ENCODE data around the gene GALNT15.

GRCh38 chr3:16130066-16130465, 44.4 kb upstream of the GALNT15 start:
- TF ChIP-seq CTCF (optimal IDR thresholded peaks at IDR 0.05 in 1 of 3, IDR thresholded peaks at IDR 0.05 in 1 of 3, conservative IDR thresholded peaks at IDR 0.05 in 1 of 3; ENCODE audit: extremely low read depth in 1 of 3, insufficient read depth in 2 of 3, low read length in 3 of 3) (no peak), EZH2 (IDR thresholded peaks at IDR 0.05; ENCODE audit: low read length) (no peak)

All from keratinocyte (primary cell).